ENCODE results near the gene ATG101.

Gene ATG101

GRCh38 chr12:52063082-52063924 lies 6.5 kb upstream of the ATG101 start:
- H3K27me3 ChIP-seq (ENCODE audit: control insufficient read depth, low read length): peaks cover 12% of the 10 kb centered on the region; the same call in 1 of the 2 replicates
- H3K9me2 ChIP-seq (replicated peaks; ENCODE audit: control insufficient read depth, low read length): no peaks in the 10 kb centered on the region
- no peak overlapping the region for H3K4me3 ChIP-seq (ENCODE audit: low read length)
- peaks cover 16% of the 10 kb centered on the region for H3K4me1 ChIP-seq (ENCODE audit: control insufficient read depth, low read length)
- no peak for TF ChIP-seq EZH2phosphoT487 (IDR thresholded peaks at IDR 0.05; ENCODE audit: borderline replicate concordance, low read length)
- H3K9me3 ChIP-seq (ENCODE audit: control insufficient read depth, insufficient read depth, low read length): no peaks in the 10 kb centered on the region
- H3K4me2 ChIP-seq (ENCODE audit: low read length): no peak overlapping the region
- H4K20me1 ChIP-seq (ENCODE audit: control insufficient read depth, insufficient read depth, low read depth, low read length): no peaks in the 10 kb centered on the region
- H3K79me2 ChIP-seq (ENCODE audit: control insufficient read depth, low read length): no peaks in the 10 kb centered on the region
- H3F3A ChIP-seq (ENCODE audit: control insufficient read depth, insufficient read depth): peaks cover 3% of the 10 kb centered on the region; the same call in 1 of the 2 replicates
- H3K27ac ChIP-seq (ENCODE audit: low read depth, low read length): no peak overlapping the region
- peaks cover 14% of the 10 kb centered on the region for H3K36me3 ChIP-seq (ENCODE audit: control insufficient read depth, low read length)

DNA sequence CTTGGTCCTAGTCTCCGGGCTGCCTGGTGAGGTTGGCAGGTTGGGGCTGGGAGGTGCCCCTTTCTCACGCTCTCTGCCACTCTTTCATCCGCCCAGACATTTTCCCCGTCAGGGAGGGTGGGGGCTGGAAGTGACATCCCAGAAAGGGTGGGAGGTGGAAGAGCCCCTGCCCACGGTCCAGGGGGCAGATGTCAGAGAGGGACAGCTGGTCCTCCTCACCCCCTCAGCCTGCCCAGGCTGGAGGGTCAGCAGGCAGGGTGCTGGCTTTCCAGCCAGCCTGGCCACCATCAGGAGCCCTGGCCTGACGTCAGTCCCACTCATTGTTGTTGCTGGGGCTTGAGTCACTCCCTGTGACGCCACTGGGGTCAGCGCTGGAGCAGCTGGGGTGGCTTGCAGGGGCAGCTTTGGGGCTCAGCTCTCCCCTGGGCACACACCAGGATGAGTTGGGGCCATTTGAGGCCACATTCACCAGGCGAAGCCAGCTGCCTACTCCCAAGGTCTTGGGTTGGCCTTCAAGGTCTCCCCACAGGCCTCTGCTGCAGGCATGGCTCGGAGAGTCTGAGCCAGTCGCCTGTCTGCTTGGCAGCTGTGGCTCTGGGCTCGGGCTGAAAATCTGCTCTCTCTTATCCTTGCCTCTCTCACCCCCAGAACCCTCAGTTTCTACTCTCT lies 5.7 kb upstream of the ATG101 start:
- Histone ChIP-seq H3F3A (ENCODE audit: control insufficient read depth, insufficient read depth) (peaks cover 3% of the 10 kb centered on the region), H3K4me3 (ENCODE audit: low read length) (no peak overlapping the region), H3K9me3 (ENCODE audit: control insufficient read depth, insufficient read depth, low read length) (no peaks in the 10 kb centered on the region), H4K20me1 (ENCODE audit: control insufficient read depth, insufficient read depth, low read depth, low read length) (no peaks in the 10 kb centered on the region), H3K9me2 (replicated peaks; ENCODE audit: control insufficient read depth, low read length) (no peaks in the 10 kb centered on the region), H3K79me2 (ENCODE audit: control insufficient read depth, low read length) (no peaks in the 10 kb centered on the region), H3K27me3 (ENCODE audit: control insufficient read depth, low read length) (peaks cover 12% of the 10 kb centered on the region; the same call in 1 of the 2 replicates), H3K27ac (ENCODE audit: low read depth, low read length) (no peak overlapping the region), H3K4me2 (ENCODE audit: low read length) (no peak overlapping the region), H3K36me3 (ENCODE audit: control insufficient read depth, low read length) (peaks cover 8% of the 10 kb centered on the region; the same call in 1 of the 2 replicates), H3K4me1 (ENCODE audit: control insufficient read depth, low read length) (peaks cover 14% of the 10 kb centered on the region)
- TF ChIP-seq, protein P1, sequence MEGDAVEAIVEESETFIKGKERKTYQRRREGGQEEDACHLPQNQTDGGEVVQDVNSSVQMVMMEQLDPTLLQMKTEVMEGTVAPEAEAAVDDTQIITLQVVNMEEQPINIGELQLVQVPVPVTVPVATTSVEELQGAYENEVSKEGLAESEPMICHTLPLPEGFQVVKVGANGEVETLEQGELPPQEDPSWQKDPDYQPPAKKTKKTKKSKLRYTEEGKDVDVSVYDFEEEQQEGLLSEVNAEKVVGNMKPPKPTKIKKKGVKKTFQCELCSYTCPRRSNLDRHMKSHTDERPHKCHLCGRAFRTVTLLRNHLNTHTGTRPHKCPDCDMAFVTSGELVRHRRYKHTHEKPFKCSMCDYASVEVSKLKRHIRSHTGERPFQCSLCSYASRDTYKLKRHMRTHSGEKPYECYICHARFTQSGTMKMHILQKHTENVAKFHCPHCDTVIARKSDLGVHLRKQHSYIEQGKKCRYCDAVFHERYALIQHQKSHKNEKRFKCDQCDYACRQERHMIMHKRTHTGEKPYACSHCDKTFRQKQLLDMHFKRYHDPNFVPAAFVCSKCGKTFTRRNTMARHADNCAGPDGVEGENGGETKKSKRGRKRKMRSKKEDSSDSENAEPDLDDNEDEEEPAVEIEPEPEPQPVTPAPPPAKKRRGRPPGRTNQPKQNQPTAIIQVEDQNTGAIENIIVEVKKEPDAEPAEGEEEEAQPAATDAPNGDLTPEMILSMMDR (IDR thresholded peaks at IDR 0.05; ENCODE audit: low read depth, low read length, poor library complexity, severe bottlenecking): no peak
- TF ChIP-seq EZH2phosphoT487 (IDR thresholded peaks at IDR 0.05; ENCODE audit: borderline replicate concordance, low read length): no peak

DNA sequence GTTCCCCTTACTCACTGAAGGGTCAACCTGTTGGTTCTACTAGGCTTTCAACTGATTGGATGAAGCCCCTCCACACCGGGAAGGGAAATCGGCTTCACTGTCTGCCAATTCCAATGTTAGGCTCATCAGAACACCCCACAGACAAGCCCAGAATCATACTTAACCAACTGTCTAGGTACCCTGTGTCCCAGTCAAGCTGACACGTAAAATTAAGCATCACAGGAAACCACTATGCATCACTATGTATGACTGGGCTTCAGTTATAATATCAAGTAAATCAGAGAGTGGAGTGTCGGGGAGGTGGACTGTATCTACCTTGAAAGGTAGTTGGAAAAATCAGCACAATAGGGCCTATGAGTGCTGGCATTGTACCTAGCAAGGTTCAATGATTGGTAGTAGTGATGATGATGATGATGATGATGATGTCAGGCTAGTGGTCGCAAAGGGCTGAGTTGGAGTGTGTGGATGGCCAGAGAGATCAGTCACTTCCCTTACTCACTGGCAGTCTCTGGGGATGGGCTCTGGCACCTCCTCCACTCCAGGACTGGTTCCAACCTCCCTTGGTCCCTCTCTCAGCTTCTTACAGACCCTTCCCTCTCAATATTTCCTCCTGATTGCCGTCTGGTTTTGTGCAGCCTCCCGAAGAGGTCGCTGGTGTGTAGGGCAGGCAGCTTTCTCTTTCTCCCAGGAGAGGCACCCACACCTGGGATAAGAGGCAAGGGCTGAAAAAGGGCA lies 3.3 kb upstream of the ATG101 start:
- H3K4me2 ChIP-seq (ENCODE audit: low read length): no peak overlapping the region
- no peaks in the 10 kb centered on the region for H3K9me2 ChIP-seq (replicated peaks; ENCODE audit: control insufficient read depth, low read length)
- no peak overlapping the region for H3K27ac ChIP-seq (ENCODE audit: low read depth, low read length)
- H3K9me3 ChIP-seq (ENCODE audit: control insufficient read depth, insufficient read depth, low read length): no peaks in the 10 kb centered on the region
- peaks cover 17% of the 10 kb centered on the region for H3K4me1 ChIP-seq (ENCODE audit: control insufficient read depth, low read length)
- TF ChIP-seq EZH2phosphoT487 (IDR thresholded peaks at IDR 0.05; ENCODE audit: borderline replicate concordance, low read length): no peak
- TF ChIP-seq, protein P1 (IDR thresholded peaks at IDR 0.05; ENCODE audit: low read depth, low read length, poor library complexity, severe bottlenecking): no peak
- H3K36me3 ChIP-seq (ENCODE audit: control insufficient read depth, low read length): no peaks in the 10 kb centered on the region
- H3F3A ChIP-seq (ENCODE audit: control insufficient read depth, insufficient read depth): peaks cover 4% of the 10 kb centered on the region
- no peak overlapping the region for H3K4me3 ChIP-seq (ENCODE audit: low read length)
- peaks cover 12% of the 10 kb centered on the region; the same call in 1 of the 2 replicates for H3K27me3 ChIP-seq (ENCODE audit: control insufficient read depth, low read length)
- peaks cover 7% of the 10 kb centered on the region; the same call in 1 of the 2 replicates for H4K20me1 ChIP-seq (ENCODE audit: control insufficient read depth, insufficient read depth, low read depth, low read length)
- H3K79me2 ChIP-seq (ENCODE audit: control insufficient read depth, low read length): peaks cover 17% of the 10 kb centered on the region
